GM18858 (cell line): ENCODE data around the gene PRR12.

Experiments
- ATAC-seq: cut with Tn5 transposase; IDR thresholded peaks from one replicate; pipeline ENCODE4 v1.9.1; 2021; ENCODE audit not compliant: unreplicated experiment

PRR12 gene

DNA sequence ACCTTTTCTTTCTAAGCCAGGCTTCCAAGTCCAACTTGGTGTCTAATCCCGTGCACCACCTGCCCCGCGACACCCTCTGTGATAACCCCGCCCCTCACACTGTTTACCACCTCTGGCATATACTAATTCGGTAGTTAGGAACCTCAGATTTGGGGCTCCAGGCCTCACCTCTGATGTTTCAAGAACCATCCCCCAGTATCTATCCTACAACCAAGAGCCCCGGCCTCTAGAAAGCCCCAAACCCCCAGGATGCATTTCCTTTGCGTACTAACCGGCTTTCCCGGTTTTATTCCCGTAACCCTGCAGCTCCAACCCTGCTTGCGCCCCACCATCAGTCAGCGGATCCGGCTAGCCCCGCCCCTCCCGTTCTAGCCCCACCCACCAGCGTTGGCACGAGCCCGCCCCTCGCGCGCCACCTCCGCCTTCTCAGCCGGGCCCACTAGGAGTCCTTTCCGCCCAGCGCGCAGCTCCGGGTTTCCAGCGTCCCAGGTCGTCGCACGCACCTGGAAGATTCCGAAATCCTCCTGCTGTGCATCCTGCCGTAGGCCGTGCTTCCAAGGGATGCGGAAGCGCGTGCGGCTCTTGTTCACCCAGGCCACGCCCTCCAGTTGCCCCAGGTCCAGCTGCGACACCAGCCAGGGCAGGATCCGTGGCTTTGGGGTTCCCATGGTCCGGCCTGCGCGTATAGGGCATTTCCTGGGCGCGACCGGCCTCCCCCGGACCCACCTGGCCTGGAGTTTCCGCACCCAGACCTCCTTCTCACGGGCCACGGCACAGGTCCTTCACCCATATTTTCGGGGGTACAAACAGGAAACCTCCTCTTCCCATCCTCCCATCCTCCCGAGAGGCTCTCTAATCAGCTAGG lies 73.4 kb downstream of the PRR12 start:
- no peak for ATAC-seq

DNA sequence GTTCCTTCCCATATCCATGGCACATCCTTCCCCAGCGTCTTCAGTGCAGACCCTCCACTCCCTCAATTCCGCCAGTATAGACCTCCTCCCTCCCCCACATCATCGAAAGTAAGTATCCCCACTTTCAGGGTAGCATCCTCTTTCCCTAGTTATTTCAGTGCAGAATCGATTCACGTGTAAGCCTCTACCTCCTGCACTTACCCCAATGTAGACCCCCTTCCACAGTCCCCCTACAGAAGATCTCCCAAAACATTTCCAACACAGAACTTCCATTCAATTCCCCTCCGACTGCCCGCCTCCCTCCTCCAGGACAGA lies 74.0 kb downstream of the PRR12 start:
- no peak for ATAC-seq

DNA sequence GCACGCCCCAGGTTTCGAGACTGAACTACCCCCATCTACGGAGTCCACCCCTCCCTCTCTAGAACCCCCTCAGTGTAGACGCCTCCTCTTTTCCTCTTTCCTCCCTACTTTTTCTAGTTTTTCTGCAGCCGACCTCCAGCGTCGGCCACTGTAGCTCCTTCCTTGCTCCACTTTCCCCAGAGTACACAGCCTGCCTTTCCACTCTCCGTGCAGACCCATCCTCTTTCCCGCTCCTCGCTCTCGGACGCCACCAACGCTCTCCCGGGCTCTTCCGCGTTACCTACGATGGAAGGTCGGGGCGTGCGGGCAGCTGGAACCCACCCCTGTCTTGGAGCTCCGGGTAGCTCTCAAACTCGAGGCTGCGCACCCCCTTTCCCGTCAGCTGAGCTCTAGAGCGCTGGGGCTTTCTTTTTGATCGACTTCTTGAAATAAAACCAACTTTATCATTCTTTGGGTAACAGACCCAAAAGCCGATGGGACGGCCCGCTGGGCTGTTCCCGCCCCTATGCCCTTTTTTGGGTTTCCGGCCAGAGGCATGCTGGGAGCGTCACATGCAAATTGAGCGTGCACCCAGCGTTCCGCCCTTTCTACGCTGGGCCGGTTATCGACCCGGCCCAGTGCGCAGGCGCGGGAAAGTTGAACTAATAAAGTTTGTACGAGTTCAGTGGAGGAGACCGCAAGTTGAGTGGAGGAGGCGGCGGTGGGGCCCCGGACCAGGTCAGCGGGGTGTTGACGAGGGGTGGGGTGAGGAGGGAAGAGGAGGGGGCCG lies 74.6 kb downstream of the PRR12 start, which contains the start of the genes BCL2L12 and IRF3:
Gene BCL2L12 (plus strand): TSS at position 583 of the 769 bp plus-strand sequence. CDS start 760 bp downstream, outside the sequence.
Gene IRF3 (minus strand): TSS at position 507 of the 769 bp plus-strand sequence. CDS start 1,019 bp downstream, outside the sequence.
- ATAC-seq, result peak; percentile 80

DNA sequence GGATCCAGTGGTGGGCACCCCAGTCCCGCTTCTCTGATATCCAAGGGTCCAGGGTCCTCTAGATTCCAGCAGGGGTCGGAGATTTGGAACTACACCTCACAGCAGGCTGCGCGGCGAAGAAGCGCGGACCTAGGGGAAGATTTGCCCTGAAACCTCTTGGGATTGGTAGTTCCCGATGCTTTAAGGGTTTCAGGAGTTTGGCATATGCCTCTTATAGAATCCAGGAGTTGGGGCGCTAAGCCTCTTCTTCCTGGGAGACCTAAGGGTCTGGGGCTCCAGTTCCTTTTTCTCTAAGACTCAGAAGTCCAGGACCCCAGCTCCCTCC lies 75.1 kb downstream of the PRR12 start:
- no peak for ATAC-seq

DNA sequence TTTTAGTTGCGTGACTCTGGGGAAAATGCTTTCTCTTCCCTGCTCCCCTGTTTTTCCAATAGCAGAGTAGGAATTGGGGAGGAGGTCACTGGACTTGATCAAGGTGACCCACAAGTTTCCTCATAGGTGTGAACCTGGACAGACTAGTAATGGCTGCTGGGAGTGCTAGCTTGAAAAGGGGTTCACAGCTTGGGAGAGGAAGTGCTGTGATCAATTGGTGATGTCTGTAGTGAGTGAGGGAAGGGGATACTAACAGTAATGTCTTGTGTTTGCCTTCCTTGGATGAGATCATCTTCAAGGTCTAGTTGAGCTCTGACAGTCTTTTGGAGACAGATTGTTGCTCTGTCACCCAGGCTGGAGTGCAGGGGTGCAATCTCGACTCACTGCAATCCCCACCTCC lies 76.5 kb downstream of the PRR12 start:
- ATAC-seq, result no peak

DNA sequence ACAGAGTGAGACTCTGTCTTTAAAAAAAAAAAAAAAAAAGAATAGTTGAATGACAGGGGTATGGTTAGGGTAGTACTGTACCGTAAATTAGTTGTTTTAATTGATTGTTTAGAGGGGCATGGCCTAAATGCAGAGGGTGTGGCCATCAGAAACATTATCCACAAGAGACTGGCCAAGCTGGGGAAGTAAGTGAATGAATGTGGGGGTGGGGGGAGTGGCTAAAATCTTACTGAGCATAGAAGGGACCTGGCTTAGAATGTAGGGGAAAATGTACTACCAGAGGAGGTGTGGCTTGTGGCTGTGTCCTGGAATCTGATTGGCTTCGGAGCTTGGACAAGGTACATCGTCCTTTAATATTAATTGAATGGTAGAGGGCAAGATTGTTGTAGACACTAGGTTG lies 78.5 kb downstream of the PRR12 start:
- ATAC-seq, result no peak

DNA sequence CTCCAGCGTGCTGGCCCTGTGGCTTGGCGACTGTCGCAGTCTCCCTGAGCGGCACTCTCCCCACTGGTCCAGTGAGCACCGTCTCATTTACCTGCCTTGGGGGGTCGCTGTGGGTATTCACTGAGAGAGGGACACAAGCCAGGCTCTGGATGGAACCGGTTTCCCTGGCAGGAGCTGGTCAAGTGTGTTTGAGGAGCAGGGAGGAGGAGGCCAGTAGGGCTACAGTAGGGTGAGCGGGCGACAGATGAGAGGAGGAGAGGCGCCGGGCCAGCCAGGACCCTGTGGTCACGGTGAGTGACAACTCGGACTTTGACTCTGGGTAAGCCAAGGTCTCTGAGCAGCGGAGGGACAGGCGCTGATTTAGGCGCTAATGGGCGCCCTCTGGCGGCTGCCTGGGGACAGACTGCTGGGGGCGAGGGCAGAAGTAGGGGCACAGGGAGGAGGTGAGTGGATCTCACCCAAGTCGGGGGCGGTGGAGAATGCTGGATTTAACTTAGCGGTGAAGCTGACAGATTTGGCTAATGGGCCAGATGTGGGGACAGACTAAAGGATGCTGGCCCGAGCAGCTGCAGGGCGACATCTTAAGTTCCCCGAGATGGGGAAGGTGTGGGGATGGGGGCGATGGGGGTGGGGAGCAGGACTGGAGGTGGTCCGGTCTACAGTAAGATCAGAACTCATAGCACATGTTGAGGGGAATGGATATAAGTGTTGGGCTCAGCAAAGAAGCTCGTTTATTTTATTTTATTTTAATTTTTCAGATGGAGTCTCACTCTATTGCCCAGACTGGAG lies 81.3 kb downstream of the PRR12 start:
- no peak for ATAC-seq
